IPS-18a (cell line): Measurements from ENCODE around the gene HMGB2.

Experiments used
- H3K27ac ChIP-seq: one replicate; pipeline ENCODE4 v1.5.1; 2013; ENCODE audit warnings: low read length
- H3K27me3 ChIP-seq: one replicate; pipeline ENCODE4 v1.6.1; 2013; ENCODE audit warnings: mild to moderate bottlenecking, low read length; ENCODE audit not compliant: control insufficient read depth, insufficient read depth
- H3K36me3 ChIP-seq: one replicate; pipeline ENCODE4 v1.6.1; 2013; ENCODE audit warnings: low read depth, low read length; ENCODE audit not compliant: control insufficient read depth
- H3K4me1 ChIP-seq: one replicate; pipeline ENCODE4 v1.6.1; 2013; ENCODE audit warnings: low read depth, low read length; ENCODE audit not compliant: control insufficient read depth
- H3K4me3 ChIP-seq: one replicate; pipeline ENCODE4 v1.5.1; 2013; ENCODE audit warnings: low read length
- H3K9ac ChIP-seq: one replicate; pipeline ENCODE4 v1.6.1; 2013; ENCODE audit warnings: mild to moderate bottlenecking, low read length, moderate library complexity
- H3K9me3 ChIP-seq: one replicate; pipeline ENCODE4 v1.6.1; 2013; ENCODE audit warnings: low read depth, low read length; ENCODE audit not compliant: control insufficient read depth

The HMGB2 gene

DNA sequence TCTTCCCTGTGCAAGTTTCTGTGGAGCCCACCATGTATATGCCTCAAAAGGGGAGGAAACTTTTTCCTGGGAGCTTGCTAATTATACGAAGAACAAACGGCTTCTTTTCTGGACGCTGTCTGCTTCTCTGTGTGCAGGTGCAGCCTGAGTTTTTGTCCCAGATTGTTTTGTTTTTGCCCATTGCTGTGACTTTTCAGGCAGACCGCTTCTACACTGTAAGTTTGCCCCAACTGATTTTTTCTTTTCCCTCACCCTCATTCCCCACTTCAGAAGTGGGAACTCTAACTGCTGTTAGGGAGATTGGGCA is 51.9 kb downstream of the HMGB2 start:
- no peak overlapping the region for H3K4me3 ChIP-seq
- H3K9me3 ChIP-seq: peaks cover 16% of the 10 kb centered on the region
- peaks cover 3% of the 10 kb centered on the region for H3K36me3 ChIP-seq
- no peaks in the 10 kb centered on the region for H3K4me1 ChIP-seq
- no peaks in the 10 kb centered on the region for H3K27me3 ChIP-seq
- no peak overlapping the region for H3K9ac ChIP-seq
- no peak overlapping the region for H3K27ac ChIP-seq

DNA sequence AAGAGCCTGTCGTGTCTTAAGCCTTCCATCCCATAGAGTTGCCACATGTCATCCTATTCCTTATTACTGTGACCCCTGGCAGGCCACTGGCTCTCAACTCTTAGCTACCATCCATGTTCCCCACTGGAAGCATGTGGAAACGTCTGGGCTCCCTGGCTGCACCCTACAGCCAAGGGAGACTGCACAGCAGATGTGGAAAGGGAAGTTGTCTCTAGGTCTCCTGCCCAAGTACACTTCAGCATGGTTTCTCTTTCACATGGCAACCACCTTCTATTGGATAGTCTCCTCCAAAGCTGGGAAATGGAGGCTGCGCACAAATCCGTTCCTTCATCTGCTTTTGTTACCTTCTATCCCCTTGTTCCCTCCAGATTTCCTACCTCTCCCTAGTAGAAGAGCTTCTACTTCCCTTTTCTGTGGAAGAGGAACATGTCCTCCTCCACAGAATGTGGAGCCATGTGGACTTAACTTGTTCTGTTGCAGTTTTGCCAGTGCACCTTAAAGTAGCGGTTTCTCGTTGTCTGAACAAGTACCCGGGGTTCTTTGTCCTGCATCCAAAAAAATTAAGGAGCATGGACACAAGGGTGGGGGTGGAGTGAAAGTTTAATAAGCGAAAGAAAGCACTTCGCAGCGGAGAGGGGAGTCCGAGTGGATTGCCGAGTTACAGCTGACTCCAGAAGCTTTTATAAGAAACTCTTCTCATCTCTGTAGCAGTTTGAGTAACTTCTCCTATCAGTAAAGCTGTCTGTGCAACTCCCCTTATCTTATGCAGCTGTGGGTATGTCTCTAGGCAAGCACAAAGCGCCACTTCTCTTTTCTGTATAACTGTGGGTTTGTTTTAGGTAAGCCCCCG is 52.5 kb downstream of the HMGB2 start:
- Histone ChIP-seq H3K4me1 (no peaks in the 10 kb centered on the region), H3K9ac (no peak overlapping the region), H3K4me3 (no peak overlapping the region), H3K27me3 (no peaks in the 10 kb centered on the region), H3K9me3 (peaks cover 10% of the 10 kb centered on the region), H3K27ac (no peak overlapping the region), H3K36me3 (peaks cover 2% of the 10 kb centered on the region)
